Choroid plexus epithelial cell (primary cell): Measurements from ENCODE around the gene BMPR1A.
"Not testable (repeated sequence)": the region's sequence is repeated elsewhere in the genome, so short reads cannot be mapped to it uniquely, and the experiment has no call there.

Experiments used
- DNase-seq: peaks from one replicate; pipeline ENCODE4 v3.0.0-alpha.2; 2010; ENCODE audit warnings: low read depth
- H3K4me3 ChIP-seq: 2 replicates; pipeline ENCODE4 v1.5.1; 2011; ENCODE audit warnings: low read depth, mild to moderate bottlenecking, control low read depth, low read length, moderate library complexity
- TF ChIP-seq, protein P1 (sequence below): conservative IDR thresholded peaks from 2 replicates; pipeline ENCODE4 v1.5.1; 2011; ENCODE audit warnings: low read depth, mild to moderate bottlenecking, control low read depth, inconsistent platforms, low read length, moderate library complexity

Gene BMPR1A

DNA sequence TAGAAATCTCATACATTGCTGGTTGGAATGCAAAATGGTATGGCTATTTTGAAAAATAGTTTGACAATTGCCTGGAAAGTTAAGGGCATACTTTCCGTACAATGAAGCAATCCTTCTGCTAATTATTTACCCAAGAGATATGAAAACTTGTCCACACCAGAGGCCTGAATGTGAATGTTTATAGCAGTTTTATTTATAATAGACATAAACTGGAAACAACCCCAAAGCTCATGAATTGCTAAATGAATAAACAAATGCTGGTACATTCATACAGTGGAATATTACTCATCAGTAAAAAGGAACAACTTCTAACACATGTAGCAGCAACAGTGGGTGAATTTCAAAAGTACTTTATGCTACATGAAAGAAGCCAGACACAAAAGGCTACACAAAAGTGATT, 158.3 kb downstream of the BMPR1A start:
- no peak for DNase-seq
- H3K4me3 ChIP-seq, result no peak overlapping the region
- TF ChIP-seq, protein P1, sequence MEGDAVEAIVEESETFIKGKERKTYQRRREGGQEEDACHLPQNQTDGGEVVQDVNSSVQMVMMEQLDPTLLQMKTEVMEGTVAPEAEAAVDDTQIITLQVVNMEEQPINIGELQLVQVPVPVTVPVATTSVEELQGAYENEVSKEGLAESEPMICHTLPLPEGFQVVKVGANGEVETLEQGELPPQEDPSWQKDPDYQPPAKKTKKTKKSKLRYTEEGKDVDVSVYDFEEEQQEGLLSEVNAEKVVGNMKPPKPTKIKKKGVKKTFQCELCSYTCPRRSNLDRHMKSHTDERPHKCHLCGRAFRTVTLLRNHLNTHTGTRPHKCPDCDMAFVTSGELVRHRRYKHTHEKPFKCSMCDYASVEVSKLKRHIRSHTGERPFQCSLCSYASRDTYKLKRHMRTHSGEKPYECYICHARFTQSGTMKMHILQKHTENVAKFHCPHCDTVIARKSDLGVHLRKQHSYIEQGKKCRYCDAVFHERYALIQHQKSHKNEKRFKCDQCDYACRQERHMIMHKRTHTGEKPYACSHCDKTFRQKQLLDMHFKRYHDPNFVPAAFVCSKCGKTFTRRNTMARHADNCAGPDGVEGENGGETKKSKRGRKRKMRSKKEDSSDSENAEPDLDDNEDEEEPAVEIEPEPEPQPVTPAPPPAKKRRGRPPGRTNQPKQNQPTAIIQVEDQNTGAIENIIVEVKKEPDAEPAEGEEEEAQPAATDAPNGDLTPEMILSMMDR, result no peak

DNA sequence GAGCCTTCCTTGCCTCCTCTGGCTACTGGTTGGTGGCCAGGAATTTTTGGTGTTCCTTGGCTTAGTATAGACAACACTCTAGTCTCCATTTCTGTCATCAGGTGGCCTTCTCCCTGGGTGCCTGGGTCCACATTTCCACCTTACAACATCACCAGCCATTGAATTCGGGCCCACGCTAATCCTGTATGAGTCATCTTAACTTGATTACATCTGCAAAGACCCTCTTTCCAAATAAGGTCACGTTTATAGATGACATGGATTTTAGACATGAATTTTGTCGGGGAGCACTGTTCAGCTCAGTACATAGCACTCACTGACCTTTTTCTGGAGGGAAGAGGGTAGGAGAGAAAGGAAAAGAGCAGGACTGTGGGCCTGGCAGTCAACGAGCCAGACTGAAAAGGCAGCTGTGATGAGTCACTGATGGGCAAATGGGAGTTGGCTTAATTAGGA, 161.6 kb downstream of the BMPR1A start:
- TF ChIP-seq, protein P1, result no peak
- H3K4me3 ChIP-seq, result no peak overlapping the region
- peak; percentile 33 for DNase-seq

DNA sequence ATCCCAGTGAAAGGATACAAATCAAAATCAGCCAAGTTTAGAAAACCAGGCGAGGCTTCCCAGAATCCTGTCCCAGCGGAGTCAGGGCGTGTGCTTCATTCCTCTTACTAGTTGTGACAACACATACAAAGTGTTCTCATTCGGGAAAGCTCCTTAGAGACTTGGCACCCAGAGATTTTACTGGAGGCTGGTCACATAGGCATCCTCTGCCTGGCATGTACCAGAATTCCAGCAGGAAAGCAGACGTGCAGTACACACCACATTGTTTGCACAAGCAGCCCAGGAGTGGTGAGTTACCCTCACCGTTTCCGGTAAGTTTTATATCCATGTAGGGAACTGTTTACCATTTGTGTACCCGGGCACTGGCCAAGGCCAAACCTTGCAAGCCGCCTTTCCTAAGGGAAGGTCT, 166.1 kb downstream of the BMPR1A start:
- DNase-seq, result no peak
- no peak overlapping the region for H3K4me3 ChIP-seq
- TF ChIP-seq, protein P1, result no peak

DNA sequence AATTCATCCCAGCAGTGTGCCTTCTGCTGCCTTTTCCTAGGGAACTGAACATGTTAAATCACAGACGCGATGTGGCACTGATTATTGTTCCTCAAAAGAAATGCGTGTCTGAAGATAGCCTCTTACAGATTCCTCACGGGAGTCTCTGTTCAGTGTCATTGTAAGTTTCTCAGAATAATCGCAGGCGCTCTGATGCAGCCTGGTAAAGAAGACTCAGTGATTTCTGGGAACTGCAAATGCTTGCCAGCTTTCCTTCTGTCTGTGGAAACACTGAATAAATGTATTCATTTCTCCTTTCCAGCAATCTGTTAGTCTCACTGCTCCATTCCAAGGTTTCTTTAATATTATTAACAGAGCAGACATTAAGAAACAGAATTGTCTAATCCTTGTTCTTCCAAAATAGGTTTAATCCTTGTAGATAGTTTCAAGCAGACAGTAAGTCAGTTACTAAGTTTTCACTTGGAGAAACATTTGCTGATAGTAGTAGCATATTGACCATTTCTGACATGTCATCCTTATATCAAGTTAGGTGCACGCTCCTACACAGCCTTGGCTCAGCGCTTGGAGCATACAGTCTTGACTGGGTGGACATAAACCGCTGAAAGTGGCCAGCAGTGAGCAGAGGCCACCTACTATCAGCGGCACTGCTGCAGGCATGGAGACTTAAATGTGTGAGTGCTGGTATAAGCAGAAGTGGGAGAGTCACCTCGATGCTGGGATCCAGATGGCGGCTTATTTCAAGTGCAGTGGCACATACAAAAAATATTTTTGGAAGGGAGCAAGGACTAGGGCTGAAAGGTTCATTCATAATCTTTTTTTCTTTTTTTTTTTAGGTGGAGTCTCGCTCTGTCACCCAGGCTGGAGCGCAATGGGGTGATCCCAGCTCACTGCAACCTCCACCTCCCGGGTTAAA, 173.3 kb downstream of the BMPR1A start:
- H3K4me3 ChIP-seq, result no peak overlapping the region
- TF ChIP-seq, protein P1, result no peak
- no peak for DNase-seq

DNA sequence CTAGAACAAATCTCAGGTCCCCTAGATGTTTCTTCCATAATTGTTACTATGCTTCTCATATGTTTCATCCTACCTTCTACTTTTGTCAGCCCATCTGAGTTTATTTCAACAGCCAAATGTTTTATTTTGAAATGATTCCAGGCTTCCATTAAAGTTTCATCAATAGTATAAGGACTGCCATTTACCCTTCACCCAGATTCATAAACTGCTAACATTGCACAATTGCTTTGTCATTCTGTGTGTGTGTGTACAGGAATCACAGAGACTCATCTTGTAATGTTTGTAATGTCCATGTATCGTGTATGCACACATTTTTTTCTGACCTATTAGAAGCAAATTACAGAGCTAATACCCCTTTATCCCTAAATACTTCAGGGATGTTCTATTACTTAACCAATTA, 175.5 kb downstream of the BMPR1A start:
- H3K4me3 ChIP-seq, result no peak overlapping the region
- DNase-seq, result peak; percentile 75
- TF ChIP-seq, protein P1, result no peak

DNA sequence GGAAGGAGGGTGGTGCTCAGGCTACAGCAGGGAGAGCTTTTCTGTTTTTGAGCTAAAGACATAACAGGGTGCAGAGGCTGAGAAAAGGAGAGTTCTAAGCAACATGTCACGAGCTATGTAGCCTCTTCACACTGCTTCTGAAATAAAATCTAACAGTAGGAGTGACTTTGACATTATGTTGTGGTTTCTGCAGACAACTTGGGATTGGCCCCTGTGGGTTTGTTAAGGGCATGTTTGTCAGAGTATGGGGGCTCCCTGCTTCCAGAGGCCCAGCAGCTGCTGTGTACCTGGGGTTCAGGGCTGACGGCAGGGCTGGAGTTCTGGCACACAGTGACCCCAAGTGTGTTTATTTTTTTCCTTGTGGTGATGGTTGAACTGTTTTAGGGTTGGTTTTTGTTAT, 176.3 kb downstream of the BMPR1A start:
- no peak overlapping the region for H3K4me3 ChIP-seq
- no peak for DNase-seq
- TF ChIP-seq, protein P1, result no peak

DNA sequence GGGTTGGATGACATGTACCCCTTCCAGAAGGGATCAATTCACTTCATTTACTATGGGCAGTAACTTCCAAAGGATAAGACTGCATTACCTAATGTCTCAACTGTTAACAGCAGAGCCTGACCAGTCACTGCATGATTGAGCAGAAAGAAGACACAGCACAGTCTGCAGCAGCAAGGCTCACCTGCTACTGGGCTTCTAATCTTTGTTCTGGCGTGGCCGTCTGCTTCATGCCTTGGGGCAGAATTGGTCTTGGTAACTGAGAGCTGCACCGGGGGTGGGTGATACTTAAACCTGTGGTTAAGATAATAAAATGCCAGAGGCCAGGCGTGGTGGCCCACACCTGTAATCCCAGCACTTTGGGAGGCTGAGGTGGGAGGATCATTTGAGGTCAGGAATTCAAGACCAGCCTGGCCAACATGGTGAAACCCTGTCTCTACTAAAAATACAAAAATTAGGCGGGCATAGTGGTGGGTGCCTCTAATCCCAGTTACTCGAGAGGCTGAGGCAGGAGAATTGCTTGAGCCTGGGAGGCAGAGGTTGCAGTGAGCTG, 177.8 kb downstream of the BMPR1A start:
- not testable (repeated sequence) for H3K4me3 ChIP-seq, DNase-seq
